Lower leg skin (tissue), 4 donors: Measurements from ENCODE around the gene MPST. TPM values are rescaled to one million over a fixed set of nuclear protein-coding genes. Genes with fewer than 3 reads are reported as not detected.
"Not testable (repeated sequence)": the region's sequence is repeated elsewhere in the genome, so short reads cannot be mapped to it uniquely, and the experiment has no call there.

Experiments used
- DNase-seq, 2 donors: peaks; one replicate each; pipeline ENCODE4 v3.0.0-alpha.2; 2019; ENCODE audit warnings: low spot score in 2 of 2
- H3K4me3 ChIP-seq: fragments of 200-600 bp; sonication (generic); 2 replicates; pipeline ENCODE4 v1.5.1; 2017; ENCODE audit warnings: mild to moderate bottlenecking, low read depth; ENCODE audit not compliant: poor library complexity, severe bottlenecking
- POLR2A ChIP-seq, 2 donors: fragments of 450-650 bp; IDR thresholded peaks; one replicate each; pipeline ENCODE4 v1.6.1; 2016 to 2017; ENCODE audit warnings: antibody characterized with exemption in 2 of 2, mild to moderate bottlenecking in 1 of 2, moderate library complexity in 1 of 2
- WGBS, 2 donors: methylation state at CpG; one replicate each; pipeline ENCODE4 v1.1.5; 2018; 5-methylcytosine and 5-hydroxymethylcytosine counted together
- intact Hi-C: fragments of 100-400 bp; cut with DNase I; formaldehyde crosslinking; loops from one replicate; pipeline ENCODE4 v1.15.0; 2023; ENCODE audit warnings: low total_unique reads
- total RNA-seq, 4 donors: library from RNA; depleted of rRNA; stranded (reverse); fragments of >200 nt; gene quantifications; one replicate each; pipeline ENCODE4 v1.1.0, GENCODE V29; 2016
- TF ChIP-seq, protein P1 (sequence below), 3 donors: fragments of 450-650 bp; IDR thresholded peaks; one replicate each; pipeline ENCODE4 v1.5.1; 2016; ENCODE audit warnings: antibody characterized with exemption in 3 of 3, mild to moderate bottlenecking in 3 of 3, moderate library complexity in 2 of 3

Gene MPST
- total RNA-seq, 4 donors from 2014 or later: 225 to 336 (median 276) TPM

DNA sequence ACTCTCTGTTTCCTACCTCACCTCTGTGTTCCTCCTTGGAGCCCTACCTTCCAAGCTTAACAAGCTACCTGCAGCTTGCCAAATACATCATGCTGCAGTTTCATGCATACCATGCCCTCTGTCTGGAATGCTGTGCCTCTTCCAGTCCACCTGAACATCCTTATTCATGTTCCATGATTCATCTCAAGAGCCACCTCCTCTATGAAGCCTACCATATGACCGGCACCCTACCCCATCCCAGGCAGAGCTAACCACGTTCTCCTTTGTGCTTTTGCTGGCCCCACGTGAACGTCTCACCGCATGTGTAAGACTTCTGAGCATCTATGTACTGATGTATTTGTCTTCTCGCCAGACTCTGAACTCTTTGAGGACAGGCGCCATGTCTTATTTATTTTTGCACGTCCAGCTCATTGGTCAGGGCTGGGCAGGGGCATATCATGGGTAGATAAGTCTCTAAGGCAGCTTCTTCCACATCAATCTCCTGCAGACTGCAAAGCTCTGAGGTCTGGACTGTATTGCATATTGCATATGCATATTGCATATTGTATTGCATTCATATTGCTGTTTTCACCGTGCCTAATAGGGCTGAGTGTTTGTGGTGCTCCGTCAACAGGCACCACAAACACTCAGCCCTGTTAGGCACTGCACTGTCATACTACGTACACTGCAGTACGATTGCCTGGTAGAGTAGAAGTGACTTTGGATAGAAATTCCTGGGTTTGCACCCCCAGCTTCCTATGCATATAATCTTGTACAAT lies 31.3 kb upstream of the MPST start:
- TF ChIP-seq, protein P1, sequence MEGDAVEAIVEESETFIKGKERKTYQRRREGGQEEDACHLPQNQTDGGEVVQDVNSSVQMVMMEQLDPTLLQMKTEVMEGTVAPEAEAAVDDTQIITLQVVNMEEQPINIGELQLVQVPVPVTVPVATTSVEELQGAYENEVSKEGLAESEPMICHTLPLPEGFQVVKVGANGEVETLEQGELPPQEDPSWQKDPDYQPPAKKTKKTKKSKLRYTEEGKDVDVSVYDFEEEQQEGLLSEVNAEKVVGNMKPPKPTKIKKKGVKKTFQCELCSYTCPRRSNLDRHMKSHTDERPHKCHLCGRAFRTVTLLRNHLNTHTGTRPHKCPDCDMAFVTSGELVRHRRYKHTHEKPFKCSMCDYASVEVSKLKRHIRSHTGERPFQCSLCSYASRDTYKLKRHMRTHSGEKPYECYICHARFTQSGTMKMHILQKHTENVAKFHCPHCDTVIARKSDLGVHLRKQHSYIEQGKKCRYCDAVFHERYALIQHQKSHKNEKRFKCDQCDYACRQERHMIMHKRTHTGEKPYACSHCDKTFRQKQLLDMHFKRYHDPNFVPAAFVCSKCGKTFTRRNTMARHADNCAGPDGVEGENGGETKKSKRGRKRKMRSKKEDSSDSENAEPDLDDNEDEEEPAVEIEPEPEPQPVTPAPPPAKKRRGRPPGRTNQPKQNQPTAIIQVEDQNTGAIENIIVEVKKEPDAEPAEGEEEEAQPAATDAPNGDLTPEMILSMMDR (IDR thresholded peaks at IDR 0.05): no peak
- no peak for TF ChIP-seq POLR2A (IDR thresholded peaks at IDR 0.05)
- no peak overlapping the region for H3K4me3 ChIP-seq
- intact Hi-C loops: loop anchor here (10.0 kb wide), 1 partner anchor 203 kb away; no protein-coding TSS in a partner anchor
- peak in 1 of 2 donors; percentile 50 for DNase-seq
- 80 to 85% methylated on average over 12 of the region's 12 CpGs for WGBS, 2 donors

DNA sequence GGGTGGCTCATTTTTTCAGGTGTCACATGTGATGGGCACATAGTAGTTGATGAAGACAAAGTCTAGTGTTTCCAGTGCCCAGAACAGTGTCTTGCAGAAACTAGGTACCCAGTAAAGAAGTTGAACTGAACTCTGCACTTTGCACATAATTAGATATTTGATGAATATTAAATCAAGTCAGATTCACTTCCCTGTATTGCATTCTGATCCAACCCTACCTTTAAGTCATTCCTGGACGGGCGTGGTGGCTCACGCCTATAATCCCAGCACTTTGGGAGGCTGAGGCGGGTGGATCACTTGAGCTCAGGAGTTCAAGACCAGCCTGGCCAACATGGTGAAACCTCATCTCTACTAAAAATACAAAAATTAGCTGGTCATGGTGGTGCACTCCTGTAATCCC lies 30.5 kb upstream of the MPST start:
- H3K4me3 ChIP-seq, DNase-seq: not testable (repeated sequence)
- 82 to 94% methylated on average over 4 of the region's 4 CpGs for whole genome bisulfite sequencing, 2 donors
- intact Hi-C loops: loop anchor here (10.0 kb wide), 1 partner anchor 204 kb away; no protein-coding TSS in a partner anchor

DNA sequence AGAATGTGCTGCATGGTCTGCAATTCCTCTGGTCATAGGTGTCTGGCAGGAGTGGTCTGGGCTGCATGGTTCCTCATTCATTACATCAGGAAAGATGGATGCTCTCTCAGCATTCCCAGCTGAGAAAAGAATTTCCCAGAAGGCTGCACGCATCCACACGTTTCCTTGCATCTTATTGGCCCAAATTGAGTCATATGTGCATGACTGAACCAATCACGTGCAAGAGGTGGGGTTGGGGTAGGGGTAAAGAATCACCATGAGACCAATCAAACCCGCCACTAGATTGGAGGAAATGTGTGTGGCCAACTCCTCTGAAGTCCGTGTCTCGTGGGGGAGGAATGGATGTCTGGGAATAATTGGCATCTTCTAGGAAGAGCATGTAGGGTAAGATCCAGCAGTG lies 29.1 kb upstream of the MPST start:
- no peak for DNase-seq
- intact Hi-C loops: no loop called here
- WGBS, 2 donors: 75 to 82% methylated on average over 6 of the region's 6 CpGs
- no peak overlapping the region for H3K4me3 ChIP-seq
- TF ChIP-seq POLR2A (IDR thresholded peaks at IDR 0.05): no peak
- TF ChIP-seq, protein P1 (IDR thresholded peaks at IDR 0.05): no peak

DNA sequence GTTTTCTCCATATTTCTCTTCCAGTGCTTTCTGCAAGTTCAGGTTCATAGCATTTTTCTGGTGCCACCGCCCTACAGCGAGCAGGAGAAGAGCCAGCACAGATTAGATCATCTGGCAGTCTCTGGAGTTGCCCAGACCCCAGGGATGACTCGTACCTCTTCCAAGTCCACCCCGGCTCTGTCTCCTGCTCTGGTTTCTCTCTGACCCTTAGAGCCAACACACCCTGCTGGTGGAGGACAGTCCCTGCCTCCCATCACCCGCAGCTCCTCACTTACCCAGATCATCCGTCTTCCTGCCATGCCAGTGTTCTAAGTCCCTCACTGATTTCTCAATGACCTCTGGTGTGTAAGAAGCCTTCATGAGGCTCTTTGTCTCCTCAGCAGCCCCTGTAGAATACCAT lies 28.3 kb upstream of the MPST start:
- DNase-seq: no peak
- intact Hi-C loops: no loop called here
- TF ChIP-seq POLR2A (IDR thresholded peaks at IDR 0.05): no peak
- TF ChIP-seq, protein P1 (IDR thresholded peaks at IDR 0.05): no peak
- no peak overlapping the region for H3K4me3 ChIP-seq
- WGBS, 2 donors: 56 to 70% methylated on average over 6 of the region's 6 CpGs

DNA sequence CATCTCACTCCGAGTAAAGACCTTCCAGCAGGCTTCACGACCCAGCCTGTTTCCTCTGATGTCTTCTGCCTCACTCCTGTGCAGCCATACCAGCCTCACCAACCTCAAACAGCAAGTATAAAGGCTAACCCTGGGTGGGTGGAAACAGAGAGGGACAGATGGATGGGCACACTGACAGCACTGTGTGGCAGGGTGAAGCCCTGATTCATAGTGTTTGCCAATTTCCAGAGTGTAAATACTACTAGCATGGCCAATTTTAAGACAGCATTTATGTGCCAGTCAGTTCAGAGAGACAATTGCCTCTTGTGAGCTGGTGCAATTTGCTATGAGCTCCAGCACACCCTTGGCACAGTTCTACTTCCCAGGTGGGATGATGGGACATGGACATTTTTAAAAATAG lies 21.8 kb upstream of the MPST start:
- TF ChIP-seq, protein P1 (IDR thresholded peaks at IDR 0.05): no peak
- TF ChIP-seq POLR2A (IDR thresholded peaks at IDR 0.05): no peak
- no peak overlapping the region for H3K4me3 ChIP-seq
- 74 to 80% methylated on average over 2 of the region's 2 CpGs for WGBS, 2 donors
- intact Hi-C loops: no loop called here
- no peak for DNase-seq

DNA sequence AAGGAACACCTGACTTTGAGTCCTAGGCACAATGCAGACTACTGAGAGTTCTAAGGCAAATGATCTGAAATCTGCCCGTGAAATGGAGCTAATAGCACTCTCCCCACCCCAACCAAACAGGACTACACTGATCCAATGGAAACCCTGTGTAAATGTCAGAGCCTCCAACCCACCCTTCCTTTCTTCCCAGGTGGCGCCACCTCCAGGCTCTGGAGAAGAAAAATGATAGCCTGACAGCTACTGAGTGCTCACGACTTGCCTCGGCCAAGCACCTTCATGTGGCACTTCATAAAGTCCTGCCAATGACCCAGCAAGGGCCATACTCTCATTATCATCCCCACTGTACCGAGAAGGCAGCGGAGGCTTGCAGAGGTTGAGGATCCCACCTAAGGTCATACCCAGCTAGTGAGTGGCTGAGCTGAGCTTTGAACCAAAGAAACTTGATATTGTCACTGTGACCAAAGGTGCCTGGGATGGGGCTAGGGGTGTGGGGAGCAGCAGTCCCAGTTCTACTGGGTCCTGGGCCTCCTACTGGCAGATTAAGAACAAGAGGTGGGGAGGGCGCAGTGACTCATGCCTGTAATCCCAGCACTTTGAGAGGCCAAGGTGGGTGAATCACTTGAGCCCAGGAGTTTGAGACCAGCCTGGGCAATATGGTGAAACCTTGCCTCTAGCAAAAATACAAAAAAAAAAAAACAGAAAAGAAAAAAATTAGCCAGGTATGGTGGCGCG lies 20.8 kb upstream of the MPST start:
- no peak for DNase-seq

More for the DNA sequence above, 20.8 kb upstream of the MPST start:
- 74 to 79% methylated on average over 9 of the region's 9 CpGs for WGBS, 2 donors
- intact Hi-C loops: no loop called here
- H3K4me3 ChIP-seq: no peak overlapping the region
- TF ChIP-seq, protein P1 (IDR thresholded peaks at IDR 0.05): no peak
- TF ChIP-seq POLR2A (IDR thresholded peaks at IDR 0.05): no peak
